GM21381 (cell line): ENCODE measurements around the gene GPR89B.
A peak's percentile ranks its signal among the peaks of the same experiment; 100 is the strongest.
"Not testable (repeated sequence)": the region's sequence is repeated elsewhere in the genome, so short reads cannot be mapped to it uniquely, and the experiment has no call there.

ENCODE experiments used
- ATAC-seq: cut with Tn5 transposase; IDR thresholded peaks from one replicate; pipeline ENCODE4 v1.9.1; 2021; ENCODE audit warnings: mild to moderate bottlenecking, moderate library complexity; ENCODE audit not compliant: unreplicated experiment

The GPR89B gene

DNA sequence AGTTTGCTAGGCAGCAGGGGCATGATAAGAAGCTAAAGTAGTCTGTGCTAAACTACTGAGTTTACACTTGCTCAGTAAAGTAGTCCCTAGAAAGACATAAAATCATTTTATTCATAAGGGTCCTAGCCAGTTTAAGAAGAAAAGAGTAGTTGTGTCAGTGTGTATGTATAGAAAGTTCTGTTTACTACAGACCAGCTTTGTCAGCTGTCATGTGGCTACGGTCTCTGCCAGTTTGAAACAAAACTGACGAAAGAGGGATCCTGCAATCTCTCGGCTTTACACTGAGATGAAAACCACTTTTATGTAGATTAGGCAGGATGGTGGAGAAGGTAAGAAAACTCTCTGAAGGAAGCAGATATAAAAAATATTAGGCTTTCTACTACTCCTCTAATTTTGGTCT is 7.1 kb downstream of the GPR89B start:
- not testable (repeated sequence) for ATAC-seq

DNA sequence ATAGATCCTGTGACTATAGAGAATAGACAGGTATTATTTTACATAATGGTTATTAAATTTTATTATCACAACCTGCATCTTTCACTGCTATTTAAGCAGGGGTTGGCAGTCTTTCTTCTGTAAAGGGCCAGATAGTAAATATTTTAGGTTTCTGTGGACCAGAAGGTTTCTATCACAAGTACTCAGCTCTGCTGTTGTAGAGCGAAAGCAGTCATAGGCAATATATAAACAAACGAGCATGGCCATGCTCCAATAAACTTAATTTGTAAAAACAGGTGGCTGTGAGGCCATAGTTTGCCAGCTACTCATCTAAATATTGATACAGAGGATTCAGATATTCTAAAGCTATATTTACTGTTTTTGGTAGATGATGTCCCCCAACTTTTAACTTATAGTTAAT is 12.2 kb downstream of the GPR89B start:
- ATAC-seq: not testable (repeated sequence)

DNA sequence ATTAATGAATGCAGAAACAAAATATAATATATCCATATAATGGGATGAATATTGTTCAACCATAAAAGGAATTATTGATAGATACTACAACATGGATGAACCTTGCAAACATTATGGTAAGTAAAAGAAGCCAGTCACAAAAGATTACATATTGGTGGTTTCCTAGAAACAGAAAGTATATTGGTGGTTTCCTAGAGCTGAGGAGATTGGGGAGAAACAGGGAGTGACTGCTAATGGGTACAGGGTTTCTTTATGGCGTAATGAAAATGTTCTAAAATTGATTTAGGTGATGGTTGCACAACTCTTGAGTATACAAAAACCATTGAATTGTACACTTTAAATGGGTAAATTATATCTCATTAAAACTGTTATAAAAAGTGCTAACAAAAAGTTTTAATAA is 14.3 kb downstream of the GPR89B start:
- not testable (repeated sequence) for ATAC-seq

DNA sequence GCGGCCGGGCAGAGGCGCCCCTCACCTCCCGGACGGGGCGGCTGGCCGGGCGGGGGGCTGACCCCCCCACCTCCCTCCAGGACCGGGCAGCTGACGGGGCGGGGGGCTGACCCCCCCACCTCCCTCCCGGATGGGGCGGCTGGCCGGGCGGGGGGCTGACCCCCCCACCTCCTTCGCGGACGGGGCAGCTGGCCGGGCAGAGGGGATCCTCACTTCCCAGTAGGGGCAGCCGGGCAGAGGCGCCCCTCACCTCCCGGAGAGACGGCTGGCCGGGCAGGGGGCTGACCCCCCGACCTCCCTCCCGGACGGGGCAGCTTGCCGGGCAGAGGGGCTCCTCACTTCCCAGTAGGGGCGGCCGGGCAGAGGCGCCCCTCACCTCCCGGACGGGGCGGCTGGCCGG is 21.3 kb downstream of the GPR89B start:
- not testable (repeated sequence) for ATAC-seq

DNA sequence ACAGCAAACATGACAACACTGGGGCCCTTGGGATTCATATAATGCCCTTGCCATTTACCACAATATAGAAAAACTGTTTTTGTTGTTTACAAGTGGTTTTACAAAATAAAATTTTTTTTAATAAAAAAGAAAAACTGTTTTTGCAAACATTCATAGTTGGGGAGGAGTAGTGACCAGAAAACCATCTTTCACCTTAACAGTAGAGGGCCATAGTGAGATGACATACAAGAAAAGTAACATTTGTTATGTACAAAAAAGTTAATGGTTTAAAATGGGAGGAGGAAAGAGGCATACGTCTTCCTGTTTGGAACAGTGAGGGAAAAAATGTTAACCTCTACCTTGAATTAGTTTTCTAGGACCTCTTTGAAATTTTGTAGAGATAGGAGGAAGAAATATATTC is 30.7 kb downstream of the GPR89B start:
- ATAC-seq: not testable (repeated sequence)

DNA sequence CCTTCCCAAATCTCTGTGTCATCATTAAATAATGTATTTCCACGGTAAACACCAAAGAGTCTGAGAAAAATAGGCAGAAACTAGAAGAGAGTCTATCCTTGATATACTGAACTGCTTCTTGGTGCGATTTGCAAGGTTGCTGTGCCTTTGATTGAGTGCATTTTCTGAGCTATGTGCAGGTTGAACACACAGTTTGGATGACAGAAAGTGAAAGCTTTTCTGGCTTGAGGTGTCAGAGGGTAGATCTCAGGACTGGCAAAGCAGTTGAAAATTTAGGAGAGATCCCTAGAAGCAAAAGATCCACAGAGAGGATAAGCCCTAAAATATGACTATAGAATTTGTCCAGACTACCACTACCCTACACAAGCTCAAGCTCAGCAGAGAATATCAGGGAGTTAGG is 31.5 kb downstream of the GPR89B start:
- ATAC-seq: not testable (repeated sequence)

DNA sequence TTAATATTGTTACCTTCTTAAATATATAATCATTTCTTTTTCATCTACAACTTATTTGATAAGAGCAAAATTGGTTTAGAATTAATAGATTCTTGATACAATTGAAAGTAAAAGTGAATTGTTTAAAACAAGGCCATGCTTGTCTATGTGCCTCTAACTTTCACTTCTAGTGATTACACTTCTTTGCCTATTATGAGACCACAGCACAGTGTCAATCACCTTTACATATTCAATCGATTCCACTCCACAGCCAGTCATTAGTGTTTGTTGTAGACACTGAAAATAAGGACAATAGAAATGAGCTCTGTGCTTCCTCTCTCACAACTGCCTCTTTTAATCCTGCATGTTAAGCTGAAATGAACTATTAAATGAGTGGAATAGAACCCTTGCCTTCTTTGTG is 36.4 kb downstream of the GPR89B start:
- not testable (repeated sequence) for ATAC-seq

DNA sequence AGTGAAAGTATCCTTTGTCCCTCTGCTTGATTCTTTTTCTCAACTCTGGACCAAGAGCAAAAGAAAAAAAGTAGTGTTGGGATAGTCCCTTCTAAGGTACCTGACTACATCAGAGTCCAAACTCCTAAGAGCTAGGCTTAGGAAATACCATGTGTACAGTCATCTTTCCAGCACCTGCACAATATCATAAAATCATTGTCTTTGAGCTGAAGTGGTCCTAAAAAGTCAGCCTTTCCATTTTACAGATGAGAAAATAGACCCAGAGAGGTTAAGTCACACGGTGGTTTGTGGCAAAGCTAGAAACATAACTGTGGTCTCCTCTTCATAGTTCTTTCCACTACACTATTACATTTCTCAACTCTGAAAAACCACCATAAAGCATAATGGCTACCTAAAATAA is 38.4 kb downstream of the GPR89B start:
- ATAC-seq: peak; percentile 77

DNA sequence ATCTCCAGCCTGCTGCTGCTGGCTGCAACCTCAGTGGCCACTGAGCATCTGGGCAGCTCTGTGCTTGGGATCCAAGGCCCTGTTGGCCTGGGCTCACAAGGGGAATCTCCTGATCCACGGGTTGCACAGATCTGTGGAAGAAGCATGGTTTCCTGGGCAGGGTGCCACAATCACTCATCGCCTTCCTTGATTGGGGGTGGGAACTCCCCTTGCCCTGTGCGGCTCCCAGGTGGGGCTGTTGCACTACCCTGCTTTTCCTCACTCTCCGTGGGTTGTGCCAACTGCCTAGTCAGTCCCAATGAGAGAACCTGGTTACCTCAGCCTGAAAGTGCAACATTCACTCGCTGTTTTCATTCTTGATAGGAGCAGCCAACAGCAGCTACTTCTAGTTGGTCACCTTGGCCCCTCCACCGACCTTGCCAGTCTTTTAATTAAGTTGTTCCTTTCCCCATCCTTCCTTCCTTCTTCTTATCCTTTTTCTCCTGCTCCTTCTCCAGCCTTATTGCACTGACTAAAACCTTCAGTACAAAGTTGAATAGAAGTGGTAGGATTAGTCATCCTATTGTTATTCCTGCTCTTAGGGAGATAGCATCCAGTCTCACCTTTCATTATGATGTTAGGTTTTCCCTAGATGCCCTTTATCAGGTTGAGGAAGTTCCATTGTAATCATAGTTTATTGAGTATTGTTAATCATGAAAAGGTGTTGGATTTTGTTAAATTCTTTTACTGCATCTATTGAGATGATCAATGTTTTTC is 50.9 kb downstream of the GPR89B start:
- not testable (repeated sequence) for ATAC-seq

DNA sequence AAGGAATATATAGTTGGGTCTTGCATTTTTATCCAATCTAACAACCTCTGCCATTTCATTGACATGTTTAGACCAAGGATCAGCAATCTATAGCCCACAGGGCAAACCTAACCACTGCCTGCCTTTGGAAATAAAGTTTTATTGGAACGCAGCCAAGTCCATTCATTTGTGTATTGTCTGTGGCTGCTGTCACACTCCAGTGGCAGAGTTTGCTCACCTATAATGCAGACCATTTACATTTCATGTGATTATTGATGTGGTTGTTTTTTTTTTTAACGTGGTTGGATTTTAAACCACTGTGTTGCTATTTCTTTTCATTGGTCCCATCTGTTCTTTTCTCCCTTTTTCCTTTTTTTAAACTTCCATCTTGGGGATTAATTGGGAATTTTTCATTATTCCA is 57.2 kb downstream of the GPR89B start:
- not testable (repeated sequence) for ATAC-seq

DNA sequence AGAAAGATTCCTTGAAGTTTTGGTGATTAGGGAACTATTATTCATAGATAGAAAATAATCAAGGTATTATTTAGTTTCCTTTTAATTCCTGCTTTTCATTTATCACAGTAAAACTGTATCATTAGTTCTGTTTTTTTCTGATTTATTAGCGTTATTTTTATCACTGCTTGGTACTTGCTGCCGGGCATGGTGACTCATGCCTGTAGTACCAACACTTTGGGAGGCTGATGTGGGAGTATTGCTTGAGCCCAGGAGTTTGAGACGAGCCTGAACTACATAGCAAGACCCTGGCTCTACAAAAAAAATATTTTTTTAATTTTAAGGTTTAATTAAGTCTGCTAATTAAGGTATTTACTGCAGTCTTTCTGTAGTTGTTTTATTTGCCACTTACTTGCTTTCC is 59.7 kb downstream of the GPR89B start:
- not testable (repeated sequence) for ATAC-seq

DNA sequence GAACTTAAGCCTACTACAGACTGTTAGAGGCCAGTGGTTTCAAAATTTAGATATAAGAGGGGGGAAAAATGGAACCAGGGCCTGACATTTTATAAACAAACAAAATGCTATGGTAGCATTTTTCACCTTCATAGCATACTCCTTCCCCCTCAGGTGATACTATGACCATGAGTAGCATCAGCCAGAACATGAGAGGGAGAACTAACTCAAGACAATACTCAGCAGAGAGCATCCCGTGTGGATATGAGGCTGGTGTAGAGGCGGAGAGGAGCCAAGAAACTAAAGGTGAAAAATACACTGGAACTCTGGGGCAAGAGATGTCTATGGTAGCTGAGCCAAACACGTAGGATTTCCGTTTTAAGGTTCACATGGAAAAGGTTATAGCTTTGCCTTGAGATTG is 64.7 kb downstream of the GPR89B start:
- not testable (repeated sequence) for ATAC-seq

DNA sequence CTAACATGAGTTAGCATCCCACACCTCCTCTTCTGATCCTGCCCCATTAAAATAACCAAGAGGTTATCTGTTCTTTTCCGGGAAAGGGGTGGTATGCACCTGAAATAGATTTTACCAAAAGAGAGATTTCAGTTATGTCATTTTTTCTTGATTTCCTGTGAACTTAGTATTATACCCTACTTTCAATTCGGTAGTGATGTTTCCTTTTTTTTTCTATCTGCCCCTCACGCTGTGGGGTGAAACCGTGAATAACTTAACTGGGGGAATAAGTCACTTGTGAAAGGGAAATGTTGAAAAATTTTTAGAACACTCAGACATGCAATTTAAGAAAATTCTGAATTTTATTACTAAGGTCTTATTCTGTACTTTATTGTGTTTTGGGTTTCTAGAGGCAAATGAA is 65.2 kb downstream of the GPR89B start:
- ATAC-seq: not testable (repeated sequence)

DNA sequence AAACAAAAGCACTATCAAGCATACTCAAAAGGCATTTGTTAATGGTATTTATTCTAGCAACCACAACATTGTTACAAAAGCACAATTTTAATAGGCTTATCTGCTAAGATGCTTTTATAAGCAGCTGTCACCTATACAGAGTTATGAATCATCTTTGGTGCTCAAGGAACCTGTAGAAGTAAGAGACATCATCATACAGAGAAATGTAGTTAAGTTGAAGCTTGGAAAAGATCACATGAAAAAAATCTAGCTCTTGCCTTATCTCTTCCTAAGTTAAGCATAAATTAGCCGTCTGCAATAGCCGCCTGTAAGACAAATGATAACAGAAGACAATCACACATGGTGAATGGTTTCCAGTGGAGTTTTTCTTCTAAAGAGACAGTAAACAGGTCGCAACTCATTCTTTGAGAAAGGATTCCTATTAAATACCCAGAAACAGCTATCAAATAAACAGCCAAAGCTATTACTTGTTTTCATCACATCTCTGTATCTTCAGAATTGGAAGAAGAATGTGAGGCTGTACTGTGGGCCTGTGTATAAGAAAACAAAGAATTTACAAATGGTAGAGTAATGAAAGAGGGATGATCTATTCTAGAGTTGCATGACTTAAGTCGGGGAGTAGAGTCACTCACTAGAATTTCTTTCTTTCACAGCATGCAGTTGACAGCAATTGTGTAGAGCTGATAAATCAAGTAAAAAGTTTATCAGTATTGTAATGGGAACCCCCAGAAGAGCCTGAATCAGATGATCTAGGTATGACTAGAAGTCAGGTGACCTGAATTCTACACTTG is 65.8 kb downstream of the GPR89B start:
- not testable (repeated sequence) for ATAC-seq

DNA sequence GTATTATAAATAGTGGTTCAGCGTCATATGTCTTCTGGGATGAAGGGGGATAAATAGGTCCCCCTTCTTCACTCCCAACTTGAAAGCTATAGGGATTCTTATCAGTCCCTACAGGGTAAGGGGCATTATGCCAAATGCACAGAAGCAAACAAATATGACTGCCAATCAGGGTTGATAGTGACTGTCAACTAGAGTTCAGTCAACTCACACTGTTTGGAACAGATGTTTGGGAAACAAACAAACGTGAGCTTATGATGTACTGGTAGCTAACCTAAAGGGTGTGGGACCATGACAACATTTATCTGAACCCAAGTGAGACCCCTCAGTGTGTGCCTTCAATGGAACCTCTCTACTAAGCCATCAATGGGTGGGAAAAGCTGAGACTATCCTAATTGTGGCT is 67.9 kb downstream of the GPR89B start:
- not testable (repeated sequence) for ATAC-seq

DNA sequence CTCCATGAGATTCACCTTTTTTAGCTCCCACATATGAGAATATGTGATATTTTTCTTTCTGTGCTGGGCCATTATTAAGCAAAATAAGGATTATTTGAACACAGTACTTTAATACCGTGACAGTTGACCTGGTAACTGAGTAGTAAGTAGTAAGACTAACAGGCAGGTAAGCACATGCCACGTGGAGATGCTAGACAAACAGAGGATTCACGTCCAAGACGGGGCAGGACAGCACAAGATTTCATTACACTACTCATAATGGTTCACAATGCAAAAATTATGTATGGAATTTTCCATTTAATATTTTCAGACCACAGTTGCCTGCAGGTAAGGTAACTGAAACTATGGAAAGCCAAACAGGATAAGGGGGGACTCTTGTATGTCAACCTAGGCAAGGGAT is 79.5 kb downstream of the GPR89B start:
- not testable (repeated sequence) for ATAC-seq

DNA sequence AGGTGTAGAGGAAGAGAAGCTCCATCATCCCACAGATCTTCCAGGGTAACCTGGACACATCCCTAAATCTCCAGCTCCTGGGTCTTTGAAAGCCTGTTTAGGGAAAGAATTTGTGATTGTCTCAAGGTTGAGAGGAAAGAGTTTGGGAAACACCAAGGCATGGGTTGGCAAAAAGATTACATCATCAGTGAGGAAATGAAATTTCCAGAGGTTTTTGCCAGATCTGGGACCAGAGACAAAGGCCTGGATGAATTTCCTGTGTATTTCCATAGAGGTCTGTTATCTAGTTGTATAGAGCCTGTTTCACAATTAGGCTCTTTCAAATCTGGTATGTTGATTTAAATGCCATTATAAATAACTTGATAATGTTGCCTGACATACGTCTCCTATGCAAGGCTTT is 82.3 kb downstream of the GPR89B start:
- no peak for ATAC-seq

DNA sequence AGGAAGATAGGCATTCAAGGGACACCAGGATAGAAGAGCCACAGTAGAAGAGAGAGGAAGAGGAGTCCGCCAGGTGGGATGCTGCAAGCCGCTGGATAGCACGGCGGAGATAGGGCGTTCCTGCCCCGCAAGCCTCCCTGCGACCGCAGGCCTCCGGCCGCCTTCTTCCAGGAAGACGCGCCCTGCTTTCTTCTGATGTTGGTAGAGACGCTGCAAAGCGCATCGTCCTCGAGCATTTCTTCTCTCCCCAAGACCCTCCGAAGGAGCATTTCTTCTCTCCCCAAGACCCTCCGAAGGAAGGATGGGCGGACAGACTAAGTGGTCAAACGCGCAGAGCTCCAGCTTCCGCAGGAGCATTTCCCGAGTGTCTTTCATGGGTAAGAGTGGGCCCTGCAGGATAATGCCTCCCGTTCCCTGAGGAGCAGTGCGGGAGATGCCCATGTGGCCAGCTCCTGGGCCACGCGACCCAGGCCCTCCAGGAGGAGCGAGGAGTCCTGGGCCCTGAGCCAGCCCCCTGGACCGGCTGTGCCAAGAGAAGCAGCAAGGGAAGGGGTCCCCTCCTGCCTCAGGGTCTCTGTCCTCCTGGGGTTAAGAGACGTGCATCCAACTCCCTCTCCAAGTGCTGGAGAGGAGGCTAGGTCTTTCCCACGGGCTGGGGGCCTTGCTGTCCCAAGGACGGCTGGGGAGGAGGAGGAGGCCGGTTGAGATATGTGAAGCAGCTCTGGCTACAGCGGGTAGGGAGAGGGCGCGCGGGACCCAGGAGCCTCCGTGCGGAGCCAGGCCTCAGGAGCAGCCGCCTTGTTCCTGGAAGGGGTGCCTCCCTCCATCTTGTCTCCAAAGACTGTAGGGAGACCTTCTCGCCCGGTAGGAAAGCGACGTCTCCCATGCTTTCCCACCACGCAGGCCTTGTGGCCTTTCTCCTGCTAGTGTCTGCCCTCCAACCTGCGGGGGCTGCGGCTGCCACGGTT is 85.2 kb downstream of the GPR89B start:
- not testable (repeated sequence) for ATAC-seq

DNA sequence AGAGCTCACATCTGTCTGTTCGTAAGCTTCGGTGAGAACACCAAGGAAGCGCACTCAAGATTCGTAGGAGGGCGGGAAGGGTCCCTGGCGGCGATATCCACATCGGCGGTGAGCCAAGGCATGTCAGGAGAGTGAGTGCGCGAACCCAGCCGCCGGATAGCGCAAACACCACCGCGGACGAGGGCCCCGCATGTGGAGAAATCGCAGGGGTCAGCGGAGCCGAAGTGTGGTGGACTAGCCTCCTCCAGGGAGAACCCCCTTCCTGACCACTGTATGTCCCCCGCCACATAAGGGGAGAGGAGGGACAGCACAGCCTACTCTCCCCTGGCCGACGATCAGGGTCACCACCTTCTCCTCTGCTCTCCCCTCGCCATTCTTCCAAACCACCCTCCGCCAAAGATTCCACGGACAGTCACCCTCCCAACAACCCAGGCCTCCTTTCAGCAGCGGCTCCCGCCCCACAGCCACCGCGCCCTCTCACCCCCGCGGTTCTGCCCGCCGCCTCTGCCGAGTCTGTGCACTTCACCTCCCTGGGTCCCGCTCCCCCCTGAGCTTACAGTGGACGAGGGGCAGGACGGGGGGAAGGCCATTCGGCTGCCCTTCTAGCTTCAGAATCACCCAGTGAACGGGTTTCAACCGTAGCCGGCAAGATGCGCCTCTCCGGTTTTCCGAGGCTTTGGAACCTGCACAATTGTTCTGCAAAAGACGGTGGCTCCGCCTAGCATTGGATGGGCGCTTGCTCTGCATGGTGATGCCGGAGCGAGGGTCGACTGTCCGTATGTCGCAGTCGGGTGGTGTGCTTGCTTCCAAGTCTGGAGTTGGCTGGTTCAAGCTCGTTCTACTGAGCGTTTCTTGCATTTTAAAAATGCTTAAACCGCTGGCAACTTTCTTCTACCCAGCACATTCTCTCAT is 86.3 kb downstream of the GPR89B start:
- ATAC-seq: not testable (repeated sequence)

DNA sequence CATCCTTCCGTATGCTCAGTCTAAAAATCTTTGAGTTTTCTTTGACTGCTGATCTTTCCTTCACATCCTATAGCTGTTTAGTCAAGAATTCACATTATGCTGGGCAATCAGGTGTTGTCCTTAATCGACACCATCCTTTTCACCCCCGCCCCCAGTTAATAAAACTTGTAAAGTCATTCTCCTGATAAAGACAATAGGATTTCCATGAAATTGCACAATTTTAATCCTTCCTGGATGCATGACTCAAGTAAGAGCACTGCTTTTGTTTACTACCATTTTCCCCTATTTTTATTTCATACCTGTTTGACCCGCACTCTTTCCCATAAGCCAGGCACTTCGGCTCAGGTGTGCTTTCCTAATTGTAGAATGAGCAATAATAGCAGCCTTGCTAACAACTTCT is 96.7 kb downstream of the GPR89B start:
- not testable (repeated sequence) for ATAC-seq
